COR-L47 (cell line): ENCODE results near the gene CDH23.

Experiments
- DNase-seq: peaks from one replicate; lab custom pipeline; 2025; lab: John Stamatoyannopoulos, UW

CDH23 gene

DNA sequence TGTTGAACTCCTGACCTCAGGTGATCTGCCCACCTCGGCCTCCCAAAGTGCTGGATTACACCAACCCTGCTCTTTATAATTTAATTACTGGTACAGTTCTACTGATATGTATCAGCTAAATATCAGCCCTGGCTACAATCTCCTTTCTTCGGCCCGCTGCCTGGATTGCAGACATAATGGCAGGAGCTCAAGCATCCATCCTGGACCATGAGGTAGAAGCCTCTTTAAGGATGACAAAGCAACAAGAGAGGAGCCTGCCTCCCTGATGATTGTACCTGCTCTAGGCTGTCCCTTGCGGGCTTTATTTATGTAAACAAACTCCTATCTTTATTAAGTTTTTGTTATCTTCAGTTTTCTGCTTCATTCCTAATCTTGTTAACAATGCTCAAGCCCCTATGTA is 459.9 kb downstream of the CDH23 start:
- DNase-seq = no peak

DNA sequence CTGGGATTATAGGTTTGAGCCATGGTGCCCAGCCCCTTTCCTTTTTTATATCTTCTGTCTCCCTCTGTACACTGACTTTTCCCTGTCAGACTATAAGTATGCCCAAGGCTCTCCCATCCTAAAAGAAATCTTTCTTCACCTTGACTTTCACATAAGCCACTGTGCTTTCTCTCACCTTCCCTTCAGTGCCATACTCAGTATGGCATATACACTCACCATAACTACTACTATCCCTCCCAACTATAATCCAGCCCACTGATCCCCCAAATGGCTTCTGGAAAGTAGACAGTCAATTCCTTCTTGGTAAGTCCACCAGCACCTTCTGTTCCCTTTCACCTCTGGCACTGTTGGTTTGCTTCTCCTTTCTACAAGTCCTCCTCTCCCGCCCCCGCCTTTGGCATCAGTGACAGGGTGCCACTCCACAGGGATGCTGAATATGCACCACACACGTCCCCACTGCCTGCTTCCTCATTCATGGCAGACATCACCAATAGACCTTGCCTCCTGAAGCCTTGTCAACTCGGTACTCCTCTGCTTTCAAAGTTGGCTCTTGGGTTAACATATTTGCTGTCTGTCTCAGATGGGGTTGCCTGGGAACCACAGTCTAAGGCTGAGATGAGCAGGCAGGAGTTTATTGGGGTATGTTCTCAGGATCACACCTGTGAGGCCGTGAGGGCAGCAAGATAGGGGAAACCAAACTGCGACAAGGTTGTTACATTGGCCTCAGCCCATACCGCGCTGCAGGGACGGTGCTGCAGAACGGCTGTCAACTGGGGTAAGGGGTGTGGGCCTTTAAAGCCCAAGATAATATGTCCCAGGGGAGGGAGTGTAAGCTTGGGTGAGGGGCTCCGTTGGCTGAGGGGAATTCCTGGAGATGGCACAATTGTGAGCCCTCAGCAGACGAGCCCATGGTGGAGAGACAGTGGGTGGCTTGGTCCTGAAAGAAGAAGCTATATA is 461.5 kb downstream of the CDH23 start:
- DNase-seq = no peak

DNA sequence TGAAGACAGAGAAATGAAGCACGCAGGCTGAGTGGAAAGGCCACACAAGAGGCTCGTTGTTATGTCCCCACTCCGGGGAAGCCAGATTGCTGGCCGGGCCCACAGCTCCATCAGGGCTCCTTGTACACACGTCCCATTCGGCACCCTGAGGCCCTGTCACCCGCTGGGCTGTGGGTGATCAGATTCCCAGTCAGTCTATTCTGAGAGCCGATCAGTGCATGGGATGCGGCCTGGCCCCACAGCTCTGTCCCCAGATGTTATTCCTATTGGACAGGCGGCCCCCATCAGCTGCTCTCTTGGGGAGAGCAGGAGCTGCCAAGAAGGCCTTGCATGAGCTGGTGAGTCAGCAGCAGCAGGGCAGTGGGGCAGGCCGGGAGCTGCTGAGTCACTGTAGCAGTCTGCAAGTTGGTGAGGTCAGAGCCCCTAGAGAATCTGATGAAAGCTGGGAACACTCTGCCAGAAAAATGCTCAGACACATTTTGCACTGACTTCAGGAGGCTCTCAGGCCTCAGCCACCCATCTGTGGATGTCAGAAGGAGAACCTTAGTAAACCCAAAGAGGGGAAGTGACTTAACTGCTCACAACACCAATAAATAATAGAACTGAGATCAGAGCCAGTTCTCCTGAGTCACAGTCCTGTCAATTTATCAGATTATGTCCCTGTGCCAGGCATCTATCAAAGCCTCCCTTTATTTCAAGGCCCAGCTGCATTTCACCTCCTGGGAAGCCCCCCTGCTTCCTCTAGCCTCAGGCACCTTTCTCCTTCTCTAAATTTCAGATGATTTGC is 463.7 kb downstream of the CDH23 start:
- peak; percentile 46 for DNase-seq

DNA sequence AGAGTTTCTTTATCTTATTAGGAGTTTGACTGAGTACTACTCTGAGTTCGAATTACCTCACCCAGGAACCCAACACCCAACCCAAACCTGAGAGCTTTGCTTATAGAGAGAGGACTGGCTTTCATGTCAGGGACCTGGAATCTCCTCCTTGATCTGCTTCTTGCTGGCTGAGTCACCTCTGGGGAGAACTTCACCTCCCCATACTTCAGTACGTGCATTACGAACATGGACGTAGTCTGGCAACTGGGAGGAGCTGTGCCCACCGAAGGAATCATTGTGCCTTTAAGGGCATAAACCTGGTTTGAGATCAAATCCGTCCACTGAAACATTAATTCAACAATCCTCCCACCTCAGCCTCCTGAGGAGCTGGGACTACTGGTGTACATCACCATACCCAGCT is 466.5 kb downstream of the CDH23 start:
- no peak for DNase-seq

DNA sequence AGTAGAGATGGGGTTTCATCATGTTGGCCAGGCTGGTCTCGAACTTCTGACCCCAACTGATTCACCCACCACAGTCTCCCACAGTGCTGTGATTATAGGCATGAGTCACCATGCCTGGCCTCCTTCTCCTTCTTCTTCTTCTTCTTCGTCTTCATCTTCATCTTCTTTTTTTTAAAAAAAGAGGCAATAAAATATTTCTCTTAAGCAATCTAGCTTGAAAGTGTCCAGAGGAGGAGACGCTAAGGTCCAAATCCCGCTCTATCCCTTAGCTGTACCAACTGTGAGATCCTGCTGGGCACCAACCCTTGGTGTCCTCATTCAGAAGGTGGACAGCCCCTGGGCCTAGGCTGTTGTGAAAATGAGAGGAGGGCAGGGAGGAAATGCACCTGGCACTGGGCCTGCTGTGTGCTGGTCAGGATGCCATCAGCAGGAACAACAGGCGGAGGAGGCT is 468.2 kb downstream of the CDH23 start:
- no peak for DNase-seq
